Type B pancreatic cell (in vitro differentiated cells): Measurements from ENCODE around the gene TBCB. TPM values are rescaled to one million over a fixed set of nuclear protein-coding genes. Genes with fewer than 3 reads are reported as not detected.
A peak's percentile ranks its signal among the peaks of the same experiment; 100 is the strongest.

Experiments
- DNase-seq: peaks from one replicate; pipeline ENCODE4 v3.0.0; 2021; ENCODE audit warnings: mixed read lengths; ENCODE audit not compliant: unreplicated experiment; ENCODE audit errors: extremely low spot score
- H3K27ac Mint-ChIP-seq: 2 replicates; pipeline ENCODE4 v1.8.0; 2021; ENCODE audit warnings: mild to moderate bottlenecking, mixed read lengths
- H3K27me3 Mint-ChIP-seq: 2 replicates; pipeline ENCODE4 v1.8.0; 2021; ENCODE audit warnings: mixed read lengths
- H3K36me3 Mint-ChIP-seq: 2 replicates; pipeline ENCODE4 v1.8.0; 2021; ENCODE audit warnings: mixed read lengths
- H3K4me1 Mint-ChIP-seq: one replicate; pipeline ENCODE4 v1.8.0; 2021; ENCODE audit warnings: mixed read lengths; ENCODE audit not compliant: unreplicated experiment
- H3K4me3 Mint-ChIP-seq: 2 replicates; pipeline ENCODE4 v1.8.0; 2021; ENCODE audit warnings: mild to moderate bottlenecking, mixed read lengths
- H3K9me3 Mint-ChIP-seq: 2 replicates; pipeline ENCODE4 v1.8.0; 2021; ENCODE audit warnings: mixed read lengths
- CTCF ChIP-seq: fragments of 200-600 bp; sonication (generic); conservative IDR thresholded peaks from 2 replicates; pipeline ENCODE4 v1.5.0; 2021; ENCODE audit warnings: antibody characterized with exemption, mild to moderate bottlenecking
- total RNA-seq: library from RNA; stranded (reverse); gene quantifications from 2 replicates; pipeline ENCODE4 v1.2.1, GENCODE V29; 2021; ENCODE audit warnings: low replicate concordance

The TBCB gene
- total RNA-seq, 1 donor from 2014 or later = 148 TPM

GRCh38 chr19:36152352-36153091, 37.3 kb downstream of the TBCB start, which contains the start of gene COX7A1:
Gene COX7A1 (minus strand): TSS chr19:36152447. CDS start chr19:36152407, 40 bp downstream.
- H3K9me3 Mint-ChIP-seq = no peaks in the 10 kb centered on the region
- H3K36me3 Mint-ChIP-seq = peaks cover 18% of the 10 kb centered on the region
- TF ChIP-seq CTCF = no peak
- no peak within 1 kb of the TSS for H3K27ac Mint-ChIP-seq
- DNase-seq = no peak
- peaks cover 16% of the 10 kb centered on the region for H3K4me1 Mint-ChIP-seq
- no peak within 1 kb of the TSS for H3K4me3 Mint-ChIP-seq
- H3K27me3 Mint-ChIP-seq = no peaks in the 10 kb centered on the region

- Mint-ChIP-seq H3K36me3 (peaks cover 18% of the 10 kb centered on the region), H3K9me3 (no peaks in the 10 kb centered on the region)
These were observed 37.9 kb downstream of the TBCB start for GRCh38 chr19:36153126-36153525.

GRCh38 chr19:36160821-36161596, 45.7 kb downstream of the TBCB start:
- H3K4me1 Mint-ChIP-seq = peaks cover 8% of the 10 kb centered on the region

More at GRCh38 chr19:36153126-36153525, 37.9 kb downstream of the TBCB start:
- no peak for TF ChIP-seq CTCF
- H3K4me1 Mint-ChIP-seq = peaks cover 16% of the 10 kb centered on the region
- H3K27me3 Mint-ChIP-seq = no peaks in the 10 kb centered on the region
- H3K4me3 Mint-ChIP-seq = no peak overlapping the region
- no peak for DNase-seq
- no peak overlapping the region for H3K27ac Mint-ChIP-seq

GRCh38 chr19:36163813-36164212, 48.5 kb downstream of the TBCB start:
- peaks cover 13% of the 10 kb centered on the region for H3K36me3 Mint-ChIP-seq
- no peak for DNase-seq
- no peaks in the 10 kb centered on the region for H3K27me3 Mint-ChIP-seq
- H3K27ac Mint-ChIP-seq = no peak overlapping the region
- TF ChIP-seq CTCF = no peak
- H3K4me1 Mint-ChIP-seq = no peaks in the 10 kb centered on the region
- H3K9me3 Mint-ChIP-seq = no peaks in the 10 kb centered on the region
- H3K4me3 Mint-ChIP-seq = no peak overlapping the region

More at GRCh38 chr19:36160821-36161596, 45.7 kb downstream of the TBCB start:
- Mint-ChIP-seq H3K36me3 (peaks cover 18% of the 10 kb centered on the region), H3K27me3 (no peaks in the 10 kb centered on the region), H3K27ac (no peak overlapping the region), H3K9me3 (no peaks in the 10 kb centered on the region), H3K4me3 (no peak overlapping the region)
- DNase-seq = no peak
- TF ChIP-seq CTCF = no peak

GRCh38 chr19:36169084-36169760, 54.0 kb downstream of the TBCB start:
- Mint-ChIP-seq H3K4me3 (no peak overlapping the region), H3K9me3 (no peaks in the 10 kb centered on the region), H3K36me3 (no peaks in the 10 kb centered on the region), H3K27me3 (no peaks in the 10 kb centered on the region), H3K4me1 (peaks cover 11% of the 10 kb centered on the region), H3K27ac (peak overlapping the region; percentile 14)
- TF ChIP-seq CTCF = no peak
- DNase-seq = no peak
